T-cell (primary cell): ENCODE results near the gene RAP1GDS1. TPM values are rescaled to one million over a fixed set of nuclear protein-coding genes. Genes with fewer than 3 reads are reported as not detected.
"Not testable (repeated sequence)": the region's sequence is repeated elsewhere in the genome, so short reads cannot be mapped to it uniquely, and the experiment has no call there.

Experiments
- ATAC-seq, 4 experiments: fragments of 200-7000 bp in 3 of 4; fragments of 150-1000 bp in 1 of 4; cut with Tn5 transposase; replicated peaks in 1 of 4; 1 replicate in 3 of 4; 2 replicates in 1 of 4; pipeline ENCODE4 v1.10.0; 2021; ENCODE audit warnings: moderate library complexity in 3 of 4, mild to moderate bottlenecking in 2 of 4, moderate number of reproducible peaks in 1 of 4
- CTCF ChIA-PET, 2 donors: fragments of 300-600 bp; sonication (Branson Sonifier 250); formaldehyde crosslinking; loops; one replicate each; lab custom pipeline; 2022; ENCODE audit warnings: antibody characterized with exemption in 2 of 2; lab: Charles Lee
- POLR2A ChIA-PET, 2 donors: fragments of 300-600 bp; sonication (Branson Sonifier 250); formaldehyde crosslinking; loops; one replicate each; lab custom pipeline; 2022; ENCODE audit warnings: antibody characterized with exemption in 2 of 2; lab: Charles Lee
- DNase-seq, 35 experiments: peaks; one replicate each; pipeline versions ENCODE4 v3.0.0 to v3.0.0-alpha.2; 2013 to 2023
- H3K27ac ChIP-seq: one replicate; pipeline ENCODE4 v1.5.1; 2013; ENCODE audit warnings: low read length
- H3K27me3 ChIP-seq, 2 experiments: replicated peaks in 1 of 2; 1 replicate in 1 of 2; 2 replicates in 1 of 2; pipeline versions ENCODE4 v1.6.1 to v1.7.0; 2013; ENCODE audit warnings: low read length in 1 of 2, mixed read lengths in 1 of 2; ENCODE audit not compliant: control insufficient read depth in 2 of 2, insufficient read depth in 2 of 2; ENCODE audit errors: extremely low read depth in 1 of 2
- H3K36me3 ChIP-seq, 2 donors: 1 replicate in 1 of 2; 2 replicates in 1 of 2; pipeline versions ENCODE4 v1.6.1 to v1.7.0; 2013; ENCODE audit warnings: low read length in 1 of 2; ENCODE audit not compliant: control insufficient read depth in 2 of 2, insufficient read depth in 1 of 2; ENCODE audit errors: extremely low read depth in 1 of 2
- H3K4me1 ChIP-seq, 2 experiments: 1 replicate in 1 of 2; 2 replicates in 1 of 2; pipeline versions ENCODE4 v1.6.1 to v1.7.0; 2013; ENCODE audit warnings: low read length in 2 of 2, mixed read lengths in 1 of 2; ENCODE audit not compliant: insufficient read depth in 2 of 2, control insufficient read depth in 1 of 2; ENCODE audit errors: extremely low read depth in 1 of 2
- H3K4me3 ChIP-seq, 2 donors: 1 replicate in 1 of 2; 2 replicates in 1 of 2; pipeline versions ENCODE4 v1.5.1 to v1.7.0; 2013; ENCODE audit warnings: mild to moderate bottlenecking in 2 of 2, low read length in 1 of 2, moderate library complexity in 1 of 2; ENCODE audit not compliant: control insufficient read depth in 1 of 2; ENCODE audit errors: extremely low read depth in 1 of 2
- H3K9me3 ChIP-seq: 2 replicates; pipeline ENCODE4 v1.7.0; 2013
- H3K27ac Mint-ChIP-seq, 2 donors: one replicate each; pipeline ENCODE4 v1.8.0; 2020 to 2021; ENCODE audit warnings: mild to moderate bottlenecking in 2 of 2, mixed read lengths in 2 of 2
- H3K27me3 Mint-ChIP-seq, 2 donors: one replicate each; pipeline ENCODE4 v1.8.0; 2021 to 2022; ENCODE audit warnings: mixed read lengths in 2 of 2
- H3K36me3 Mint-ChIP-seq: one replicate; pipeline ENCODE4 v1.8.0; 2021; ENCODE audit warnings: mixed read lengths
- H3K4me1 Mint-ChIP-seq, 3 donors: one replicate each; pipeline ENCODE4 v1.8.0; 2020 to 2022; ENCODE audit warnings: mixed read lengths in 3 of 3, mild to moderate bottlenecking in 1 of 3
- H3K4me3 Mint-ChIP-seq, 3 donors: one replicate each; pipeline ENCODE4 v1.8.0; 2020 to 2022; ENCODE audit warnings: mild to moderate bottlenecking in 3 of 3, mixed read lengths in 3 of 3, moderate library complexity in 3 of 3
- H3K9me3 Mint-ChIP-seq, 3 donors: one replicate each; pipeline ENCODE4 v1.8.0; 2020 to 2022; ENCODE audit warnings: mixed read lengths in 3 of 3
- WGBS: methylation state at CpG from one replicate; pipeline ENCODE4 v1.1.5; 2013; ENCODE audit warnings: missing lambda C conversion rate; ENCODE audit not compliant: insufficient coverage; 5-methylcytosine and 5-hydroxymethylcytosine counted together
- total RNA-seq, 35 experiments: library from RNA in 6 of 35; stranded (reverse) in 6 of 35; fragments of 120-200 nt in 1 of 35; gene quantifications; one replicate each; pipeline versions ENCODE4 v1.2.1 to v1.2.4 and lab custom pipeline; 2013 to 2026

Gene RAP1GDS1
- total RNA-seq, 5 donors from 2014 or later (not counting 1 experiment from before 2014, with no cell fraction given), result 37.6 to 43.8 (median 39.7) TPM

DNA sequence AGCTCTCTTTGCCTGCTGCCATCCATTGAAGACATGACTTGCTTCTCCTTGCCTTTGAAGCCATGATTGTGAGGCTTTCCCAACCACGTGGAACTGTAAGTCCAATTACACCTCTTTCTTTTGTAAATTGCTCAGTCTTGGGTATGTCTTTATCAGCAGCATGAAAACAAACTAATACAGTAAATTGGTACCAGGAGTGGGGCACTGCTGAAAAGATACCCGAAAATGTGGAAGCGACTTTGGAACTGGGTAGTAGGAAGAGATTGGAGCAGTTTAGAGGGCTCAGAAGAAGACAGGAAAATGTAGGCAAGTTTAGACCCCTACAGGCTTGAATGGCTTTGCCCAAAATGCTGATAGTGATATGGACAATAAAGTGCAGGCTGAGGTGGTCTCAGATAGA lies 105.1 kb downstream of the RAP1GDS1 start:
- H3K9me3 ChIP-seq, H3K27me3 ChIP-seq, H3K27me3 Mint-ChIP-seq, H3K27ac ChIP-seq, ATAC-seq, H3K27ac Mint-ChIP-seq, H3K4me1 ChIP-seq, DNase-seq, H3K4me3 Mint-ChIP-seq, CTCF ChIA-PET, H3K4me1 Mint-ChIP-seq, H3K4me3 ChIP-seq, H3K36me3 ChIP-seq: not testable (repeated sequence)
- 95% methylated on average over 2 of the region's 3 CpGs for WGBS
- POLR2A ChIA-PET, result interaction anchor here in 1 of 2 donors (0.5 kb wide), 1 partner anchor 436 kb away, joined by 4 read pairs; no protein-coding TSS in a partner anchor
- Mint-ChIP-seq H3K36me3 (peaks cover 82% of the 10 kb centered on the region), H3K9me3 (peaks cover 10 to 35% (median 25%) of the 10 kb centered on the region in 3 donors)

DNA sequence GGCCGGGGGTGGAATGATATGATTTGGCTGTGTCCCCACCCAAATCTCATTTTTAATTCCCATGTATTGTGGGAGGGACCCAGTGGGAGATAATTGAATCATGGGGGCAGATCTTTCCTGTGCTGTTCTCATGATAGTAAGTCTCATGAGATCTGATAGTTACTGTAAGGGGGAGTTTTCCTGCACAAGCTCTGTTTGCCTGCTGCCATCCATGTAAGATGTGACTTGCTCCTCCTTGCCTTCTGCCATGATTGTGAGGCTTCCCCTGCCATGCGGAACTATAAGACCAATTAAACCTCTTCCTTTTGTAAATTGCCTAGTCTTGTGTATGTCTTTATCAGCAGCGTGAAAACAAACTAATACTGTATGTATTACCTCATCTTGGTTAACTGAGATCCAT lies 106.8 kb downstream of the RAP1GDS1 start:
- no CpG with 5 or more reads among the region's 3 CpGs for WGBS
- H3K27ac Mint-ChIP-seq, H3K27me3 Mint-ChIP-seq, H3K9me3 ChIP-seq, ATAC-seq, POLR2A ChIA-PET, CTCF ChIA-PET, H3K4me3 Mint-ChIP-seq, H3K4me1 Mint-ChIP-seq, H3K4me1 ChIP-seq, H3K27me3 ChIP-seq, H3K36me3 ChIP-seq, DNase-seq, H3K4me3 ChIP-seq, H3K27ac ChIP-seq: not testable (repeated sequence)
- peaks cover 79% of the 10 kb centered on the region for H3K36me3 Mint-ChIP-seq
- H3K9me3 Mint-ChIP-seq, result peaks cover 10 to 35% (median 25%) of the 10 kb centered on the region in 3 donors

DNA sequence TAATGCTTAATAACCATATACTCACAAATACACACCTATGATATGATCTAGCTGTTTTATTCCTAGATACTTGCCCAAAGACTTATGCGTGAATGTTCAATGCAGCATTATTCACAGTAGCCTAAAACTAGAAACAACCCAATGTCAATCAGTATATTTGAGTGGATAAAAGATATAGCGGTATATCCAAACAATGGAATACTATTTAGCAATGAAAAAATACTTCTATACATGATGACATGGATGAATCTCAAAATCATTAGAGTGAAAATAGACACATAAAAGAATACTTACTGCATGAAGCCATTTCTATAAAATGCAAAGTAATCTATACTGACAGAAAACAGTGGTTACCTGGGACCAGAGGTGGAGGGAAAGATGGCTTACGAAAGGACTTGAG lies 108.1 kb downstream of the RAP1GDS1 start:
- peaks cover 6 to 31% (median 24%) of the 10 kb centered on the region in 3 donors for H3K9me3 Mint-ChIP-seq
- no peaks in the 10 kb centered on the region for H3K4me1 Mint-ChIP-seq
- H3K9me3 ChIP-seq, result no peaks in the 10 kb centered on the region
- H3K27ac ChIP-seq, result no peak overlapping the region
- DNase-seq, result no peak
- peaks cover 81% of the 10 kb centered on the region for H3K36me3 Mint-ChIP-seq
- H3K27me3 Mint-ChIP-seq, result no peaks in the 10 kb centered on the region
- no peak for ATAC-seq
- H3K4me3 Mint-ChIP-seq, result no peak overlapping the region
- no peak overlapping the region for H3K4me3 ChIP-seq
- no peak overlapping the region for H3K27ac Mint-ChIP-seq
- no peaks in the 10 kb centered on the region for H3K4me1 ChIP-seq
- WGBS, result no CpG with 5 or more reads among the region's 3 CpGs
- CTCF ChIA-PET, result no interaction called here
- POLR2A ChIA-PET, result no interaction called here
- H3K27me3 ChIP-seq, result no peaks in the 10 kb centered on the region
- H3K36me3 ChIP-seq, result peaks cover 4 to 13% of the 10 kb centered on the region in 2 donors

DNA sequence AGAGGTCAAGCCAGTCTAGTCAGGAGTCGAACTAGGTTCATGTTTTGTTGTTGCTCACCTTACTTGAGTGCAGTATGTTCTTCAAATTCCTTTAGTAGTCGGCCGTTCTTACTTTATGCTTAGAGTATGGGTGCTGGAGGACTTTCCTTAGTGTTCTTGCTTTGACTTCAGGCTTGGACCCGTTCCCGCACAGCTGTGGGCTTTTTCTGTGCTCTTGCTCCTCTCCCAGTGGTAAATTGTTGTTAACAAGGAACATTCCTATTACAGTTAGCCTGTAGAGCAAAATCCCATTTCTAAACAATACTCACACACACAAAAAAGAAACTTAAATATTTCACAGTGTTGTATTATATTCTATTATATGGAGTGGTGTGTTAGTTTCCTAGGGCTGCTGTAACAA lies 113.5 kb downstream of the RAP1GDS1 start:
- DNase-seq, result no peak
- no peak for ATAC-seq
- H3K4me1 ChIP-seq, result no peaks in the 10 kb centered on the region
- no peak overlapping the region for H3K4me3 ChIP-seq
- H3K27ac ChIP-seq, result no peak overlapping the region
- CTCF ChIA-PET, result no interaction called here
- no peaks in the 10 kb centered on the region for H3K27me3 Mint-ChIP-seq
- 100% methylated on average over 1 of the region's 5 CpGs for WGBS
- H3K27me3 ChIP-seq, result no peaks in the 10 kb centered on the region
- peaks cover 0 to 2% (median 0%) of the 10 kb centered on the region in 3 donors for H3K4me1 Mint-ChIP-seq
- H3K27ac Mint-ChIP-seq, result no peak overlapping the region
- peaks cover 51% of the 10 kb centered on the region for H3K36me3 Mint-ChIP-seq
- no peaks in the 10 kb centered on the region for H3K9me3 ChIP-seq
- POLR2A ChIA-PET, result no interaction called here
- peaks cover 0 to 8% of the 10 kb centered on the region in 2 donors for H3K36me3 ChIP-seq
- no peak overlapping the region for H3K4me3 Mint-ChIP-seq
- no peaks in the 10 kb centered on the region for H3K9me3 Mint-ChIP-seq

DNA sequence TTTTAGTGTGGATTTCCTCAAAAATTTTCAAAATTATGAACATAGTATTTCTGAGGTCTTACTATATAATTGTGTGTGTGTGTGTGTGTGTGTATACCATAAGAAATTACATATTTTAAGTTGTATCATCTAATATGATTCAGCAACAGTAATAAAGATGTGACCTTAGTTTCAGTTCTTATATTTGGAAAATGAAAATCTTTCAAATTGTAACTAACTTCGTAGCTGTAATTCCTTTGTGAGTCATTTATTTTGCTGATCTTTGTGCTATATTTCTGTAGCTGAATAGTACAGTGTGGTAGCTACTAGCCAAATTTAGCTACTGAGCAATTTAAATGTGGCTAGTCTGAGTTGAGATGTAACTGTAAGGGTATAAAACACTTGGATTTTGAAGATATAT lies 116.4 kb downstream of the RAP1GDS1 start:
- Mint-ChIP-seq H3K9me3 (no peaks in the 10 kb centered on the region), H3K36me3 (peaks cover 44% of the 10 kb centered on the region), H3K4me3 (no peak overlapping the region), H3K4me1 (peaks cover 0 to 2% (median 0%) of the 10 kb centered on the region in 3 donors), H3K27me3 (no peaks in the 10 kb centered on the region), H3K27ac (no peak overlapping the region)
- H3K9me3 ChIP-seq, result no peaks in the 10 kb centered on the region
- no peak overlapping the region for H3K27ac ChIP-seq
- no peak overlapping the region for H3K4me3 ChIP-seq
- WGBS, result no CpG with 5 or more reads among the region's 1 CpG
- POLR2A ChIA-PET, result interaction anchor here in 1 of 2 donors (1.0 kb wide), 1 partner anchor 73 kb away, joined by 3 read pairs; no protein-coding TSS in a partner anchor
- ATAC-seq (no peak), DNase-seq (no peak)
- no peaks in the 10 kb centered on the region for H3K4me1 ChIP-seq
- CTCF ChIA-PET, result no interaction called here
- H3K27me3 ChIP-seq, result no peaks in the 10 kb centered on the region
- H3K36me3 ChIP-seq, result peaks cover 0 to 10% of the 10 kb centered on the region in 2 donors

DNA sequence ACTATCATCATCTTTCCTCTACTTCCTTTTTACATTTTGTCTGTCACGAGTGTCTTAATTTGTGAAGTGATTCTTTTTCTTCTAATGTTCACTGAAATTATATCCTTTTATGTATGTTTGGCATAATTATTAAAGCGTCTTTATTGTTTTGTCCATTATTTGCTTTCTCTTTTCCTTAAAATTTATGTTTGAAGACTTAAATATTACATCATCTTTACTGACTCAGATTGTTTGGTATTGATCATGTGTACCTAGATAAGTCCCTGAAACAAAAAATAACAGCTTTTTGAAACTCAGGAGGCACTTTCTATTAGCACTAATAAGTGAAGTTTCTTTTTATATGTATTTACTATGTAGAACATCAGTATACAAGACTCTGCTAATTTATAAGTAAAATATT lies 120.1 kb downstream of the RAP1GDS1 start:
- Histone ChIP-seq H3K36me3 (peaks cover 0 to 3% of the 10 kb centered on the region in 2 donors), H3K27me3 (no peaks in the 10 kb centered on the region), H3K4me1 (no peaks in the 10 kb centered on the region), H3K27ac (no peak overlapping the region), H3K9me3 (no peaks in the 10 kb centered on the region), H3K4me3 (no peak overlapping the region)
- peaks cover 24% of the 10 kb centered on the region for H3K36me3 Mint-ChIP-seq
- DNase-seq (no peak), ATAC-seq (no peak)
- POLR2A ChIA-PET, result interaction anchor here in 1 of 2 donors (0.6 kb wide), 1 partner anchor 44 kb away, joined by 4 read pairs; no protein-coding TSS in a partner anchor
- H3K4me3 Mint-ChIP-seq, result no peak overlapping the region
- CTCF ChIA-PET, result interaction anchor here in 1 of 2 donors (0.5 kb wide), 1 partner anchor 1482 kb away, joined by 4 read pairs; no protein-coding TSS in a partner anchor
- no peaks in the 10 kb centered on the region for H3K9me3 Mint-ChIP-seq
- no CpG with 5 or more reads among the region's 2 CpGs for WGBS
- peaks cover 0 to 2% (median 0%) of the 10 kb centered on the region in 3 donors for H3K4me1 Mint-ChIP-seq
- H3K27me3 Mint-ChIP-seq, result no peaks in the 10 kb centered on the region
- no peak overlapping the region for H3K27ac Mint-ChIP-seq
